ENCODE results near the gene KAZN. TPM values are rescaled to one million over a fixed set of nuclear protein-coding genes. Genes with fewer than 3 reads are reported as not detected.

Gene KAZN
- total and polyA plus RNA-seq, 9 donors = 10.1 to 56.4 (median 27.9) TPM

- no peak overlapping the region for H3K27ac ChIP-seq
- no peak for DNase-seq
- H3K4me3 ChIP-seq = no peak overlapping the region
- no peaks in the 10 kb centered on the region for H3K4me1 ChIP-seq (ENCODE audit: insufficient read depth)
- TF ChIP-seq POLR2A (IDR thresholded peaks at IDR 0.05) (no peak), CTCF (IDR thresholded peaks at IDR 0.05) (no peak), EP300 (IDR thresholded peaks at IDR 0.05) (no peak)
- WGBS, 3 donors = 88 to 91% (median 88%) methylated on average over 7 of the region's 7 CpGs
- no peaks in the 10 kb centered on the region for H3K36me3 ChIP-seq
- no peaks in the 10 kb centered on the region for H3K9me3 ChIP-seq
- intact Hi-C loops (cut with DNase I) = no loop called here
- H3K27me3 ChIP-seq = no peaks in the 10 kb centered on the region
These were observed 195.8 kb downstream of the KAZN start for GRCh38 chr1:14794136-14794768.

- WGBS, 3 donors = 69 to 87% (median 83%) methylated on average over 5 of the region's 5 CpGs
These were observed 196.4 kb downstream of the KAZN start for GRCh38 chr1:14794906-14795305.

GRCh38 chr1:14795589-14795988 lies 197.1 kb downstream of the KAZN start:
- 94 to 96% (median 94%) methylated on average over 3 of the region's 3 CpGs for WGBS, 3 donors
- Histone ChIP-seq H3K4me1 (ENCODE audit: insufficient read depth) (no peaks in the 10 kb centered on the region), H3K27me3 (no peaks in the 10 kb centered on the region), H3K4me3 (no peak overlapping the region), H3K27ac (no peak overlapping the region), H3K36me3 (no peaks in the 10 kb centered on the region), H3K9me3 (no peaks in the 10 kb centered on the region)
- DNase-seq = no peak
- intact Hi-C loops (cut with DNase I) = no loop called here
- TF ChIP-seq CTCF (IDR thresholded peaks at IDR 0.05) = no peak
- TF ChIP-seq POLR2A (IDR thresholded peaks at IDR 0.05) = no peak
- no peak for TF ChIP-seq EP300 (IDR thresholded peaks at IDR 0.05)

More at GRCh38 chr1:14794906-14795305, 196.4 kb downstream of the KAZN start:
- no peak for TF ChIP-seq CTCF (IDR thresholded peaks at IDR 0.05)
- TF ChIP-seq EP300 (IDR thresholded peaks at IDR 0.05) = no peak
- TF ChIP-seq POLR2A (IDR thresholded peaks at IDR 0.05) = no peak
- H3K4me3 ChIP-seq = no peak overlapping the region
- no peaks in the 10 kb centered on the region for H3K4me1 ChIP-seq (ENCODE audit: insufficient read depth)
- no peaks in the 10 kb centered on the region for H3K9me3 ChIP-seq
- no peaks in the 10 kb centered on the region for H3K36me3 ChIP-seq
- H3K27me3 ChIP-seq = no peaks in the 10 kb centered on the region
- intact Hi-C loops (cut with DNase I) = no loop called here
- DNase-seq = no peak
- no peak overlapping the region for H3K27ac ChIP-seq

- H3K36me3 ChIP-seq = no peaks in the 10 kb centered on the region
- H3K27me3 ChIP-seq = no peaks in the 10 kb centered on the region
- intact Hi-C loops (cut with DNase I) = no loop called here
- TF ChIP-seq POLR2A (IDR thresholded peaks at IDR 0.05) (no peak), EP300 (IDR thresholded peaks at IDR 0.05) (no peak), CTCF (IDR thresholded peaks at IDR 0.05) (no peak)
- H3K4me3 ChIP-seq = no peak overlapping the region
- H3K27ac ChIP-seq = no peak overlapping the region
- no peak for DNase-seq
- 91 to 95% (median 91%) methylated on average over 5 of the region's 5 CpGs for WGBS, 3 donors
- H3K4me1 ChIP-seq (ENCODE audit: insufficient read depth) = no peaks in the 10 kb centered on the region
- no peaks in the 10 kb centered on the region for H3K9me3 ChIP-seq
These were observed 201.5 kb downstream of the KAZN start for GRCh38 chr1:14800014-14800413.
